GM19468 (cell line): ENCODE data around the gene TRIB2.
"Not testable (repeated sequence)": the region's sequence is repeated elsewhere in the genome, so short reads cannot be mapped to it uniquely, and the experiment has no call there.

Experiments
- ATAC-seq: cut with Tn5 transposase; IDR thresholded peaks from one replicate; pipeline ENCODE4 v1.9.1; 2021; ENCODE audit warnings: mild to moderate bottlenecking, moderate library complexity, moderate number of reproducible peaks; ENCODE audit not compliant: unreplicated experiment; ENCODE audit errors: extremely low read depth

Gene TRIB2

DNA sequence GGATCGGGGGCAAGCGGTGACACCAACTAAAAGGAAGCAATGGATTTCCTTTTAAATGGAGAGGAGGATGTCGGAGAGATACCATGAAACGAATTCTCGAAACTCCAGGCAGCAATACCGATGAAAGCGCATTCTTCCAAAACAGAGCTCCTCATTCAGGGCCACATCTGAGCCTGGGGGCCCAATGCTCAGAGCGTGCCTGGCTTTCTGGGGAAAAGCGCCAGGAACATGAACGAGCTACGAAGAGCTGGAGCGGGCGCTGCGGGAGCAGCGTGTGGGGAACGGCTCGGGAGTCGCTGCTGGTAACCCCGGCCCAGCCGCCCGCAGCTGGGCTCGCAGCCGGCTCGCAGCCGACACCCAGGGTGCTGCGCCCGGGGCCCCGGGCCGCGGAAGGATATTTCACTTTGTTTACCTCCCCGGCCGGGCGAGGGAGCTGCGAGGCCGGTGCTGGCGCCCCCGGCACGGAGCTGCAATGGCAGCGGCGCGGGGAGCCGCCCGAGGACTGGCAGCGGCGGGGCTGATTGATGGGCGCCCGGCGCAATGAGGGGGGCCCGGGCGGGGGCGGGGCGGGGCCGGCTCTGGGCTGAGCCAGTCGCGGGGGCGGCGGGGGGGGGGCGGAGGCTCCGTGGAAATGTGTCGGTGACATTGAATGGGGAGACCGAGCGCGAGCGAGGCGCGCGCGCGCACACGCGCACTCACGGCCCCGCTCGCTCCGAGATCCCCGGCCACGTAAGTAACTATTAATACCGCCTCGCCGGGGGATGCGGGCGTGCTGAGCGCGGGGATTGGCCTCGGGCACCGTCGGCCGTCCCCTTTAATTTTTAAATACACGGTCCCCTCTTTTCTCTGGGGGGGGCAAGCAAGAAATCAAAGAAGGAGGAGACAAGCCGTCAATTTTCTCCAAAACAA, at the start of gene TRIB2:
TSS of gene TRIB2 (plus strand) at position 655 of the 909 bp plus-strand sequence. CDS start 1,372 bp downstream, outside the sequence.
- peak; percentile 64 for ATAC-seq

DNA sequence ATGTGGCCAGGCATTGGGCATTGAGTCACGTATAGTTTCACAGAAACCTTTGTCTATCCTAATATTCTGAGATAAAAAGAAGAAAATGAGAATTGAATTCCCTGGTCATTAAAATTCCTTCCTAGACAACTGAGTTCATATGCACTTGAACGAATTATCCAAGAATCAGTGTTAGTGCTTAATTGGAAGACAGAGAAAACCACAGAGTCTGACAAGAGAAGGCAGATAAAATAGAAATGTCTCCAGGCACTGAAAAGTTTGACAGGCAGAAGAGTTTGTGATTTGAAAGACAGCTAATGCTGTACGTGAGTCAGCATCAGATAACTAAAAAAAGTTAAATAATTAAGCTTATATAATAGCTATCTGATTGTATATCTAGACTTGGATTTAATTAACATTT, 47.7 kb upstream of the TRIB2 start:
- ATAC-seq, result no peak

DNA sequence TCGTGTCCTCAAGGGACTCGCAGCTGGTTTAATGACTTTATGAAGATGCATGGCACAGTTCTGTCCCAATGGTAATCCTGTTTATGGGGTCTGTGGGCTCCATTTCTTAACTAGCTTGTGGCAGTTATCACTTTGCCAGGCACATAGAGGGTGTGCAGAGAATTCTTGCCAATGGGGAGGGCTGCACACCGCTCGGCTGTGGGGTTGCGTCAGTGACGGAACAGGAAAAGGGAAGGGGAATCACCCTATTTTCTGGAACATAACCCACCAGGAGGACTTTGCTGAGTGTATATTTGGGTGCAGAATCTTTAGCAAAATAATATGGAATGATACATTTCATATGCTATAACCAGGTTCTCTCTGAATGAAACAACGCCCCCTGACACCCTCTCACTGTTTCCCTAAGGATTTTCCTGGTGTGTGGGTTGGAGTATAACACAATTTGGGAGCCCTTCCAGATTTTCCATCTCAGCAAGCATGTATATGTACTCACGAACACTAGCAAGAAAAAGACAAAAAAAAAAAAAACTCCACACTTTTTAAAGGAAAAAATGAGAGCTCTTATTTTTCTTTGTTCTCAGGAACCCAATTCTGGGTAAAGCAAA, 43.9 kb upstream of the TRIB2 start:
- ATAC-seq, result no peak

DNA sequence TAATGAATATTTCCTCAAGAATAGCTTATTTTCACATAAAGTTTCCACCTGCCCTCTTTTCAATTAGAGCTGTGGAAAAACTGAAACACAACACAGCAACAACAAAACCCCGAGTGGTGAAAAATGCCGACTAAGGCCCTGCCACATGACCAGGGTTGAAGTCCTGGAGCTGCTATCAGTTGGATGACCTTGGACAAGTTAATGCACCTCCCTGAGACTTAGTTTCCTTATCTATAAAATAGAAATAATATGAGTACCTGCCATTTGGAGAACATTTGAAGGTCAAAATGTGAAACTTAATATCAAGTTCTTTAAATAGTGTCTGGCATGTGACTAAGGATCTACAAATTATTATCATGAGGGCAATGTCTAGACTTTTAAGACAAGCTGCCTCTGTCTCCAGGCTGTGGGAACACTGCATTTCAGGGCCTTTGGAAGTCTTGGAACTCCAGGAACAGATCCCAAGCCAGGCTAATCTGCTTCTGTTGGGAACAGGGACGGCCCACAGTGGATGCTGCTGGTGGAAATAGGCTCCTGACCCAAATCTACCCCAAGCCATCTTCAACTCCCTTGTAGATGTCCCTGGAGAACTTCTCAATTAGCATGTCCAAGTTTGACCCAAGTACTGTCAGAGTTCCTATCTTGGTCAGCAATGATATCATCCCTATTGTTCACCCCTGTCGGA, 42.0 kb upstream of the TRIB2 start:
- no peak for ATAC-seq

DNA sequence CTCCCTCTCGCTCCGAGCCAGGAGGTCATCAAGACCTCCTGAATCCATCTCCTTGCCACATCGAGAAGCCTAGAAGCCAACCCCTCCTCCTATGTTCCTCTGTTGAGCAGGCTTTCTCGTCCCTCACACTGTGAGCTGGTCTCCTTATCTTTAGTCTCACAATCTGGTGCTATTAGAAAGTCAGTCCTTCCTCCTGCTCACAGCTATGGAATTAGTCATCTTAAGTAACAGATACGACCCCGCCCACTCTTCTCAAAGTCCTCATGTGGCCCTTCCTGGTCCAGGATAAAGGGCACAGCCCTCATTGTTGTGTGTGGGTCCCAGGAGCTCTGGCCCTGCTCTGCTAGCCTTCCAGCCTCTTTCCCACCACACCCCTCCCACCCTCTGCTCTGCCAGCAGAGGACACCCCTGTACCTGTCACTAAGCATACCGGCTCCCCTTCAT, 41.4 kb upstream of the TRIB2 start:
- ATAC-seq, result no peak

DNA sequence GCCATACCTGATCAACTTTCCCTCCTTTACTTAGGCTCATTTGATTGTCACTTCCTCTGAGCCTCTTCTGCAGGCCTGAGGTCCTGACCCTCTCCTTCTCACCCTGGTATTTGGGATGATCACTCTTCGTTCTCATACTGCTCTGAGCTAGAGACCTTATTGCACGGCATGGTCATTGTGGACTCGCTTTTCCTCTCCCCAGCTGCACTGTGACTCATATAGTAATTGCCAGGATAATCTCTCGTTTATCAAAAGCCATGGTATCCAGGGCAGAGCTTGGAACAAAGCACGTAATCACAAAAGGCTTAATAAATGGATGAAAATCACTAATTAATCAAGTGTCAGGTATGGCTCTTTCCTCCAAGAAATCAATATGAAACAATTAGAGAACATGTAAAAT, 40.9 kb upstream of the TRIB2 start:
- no peak for ATAC-seq

DNA sequence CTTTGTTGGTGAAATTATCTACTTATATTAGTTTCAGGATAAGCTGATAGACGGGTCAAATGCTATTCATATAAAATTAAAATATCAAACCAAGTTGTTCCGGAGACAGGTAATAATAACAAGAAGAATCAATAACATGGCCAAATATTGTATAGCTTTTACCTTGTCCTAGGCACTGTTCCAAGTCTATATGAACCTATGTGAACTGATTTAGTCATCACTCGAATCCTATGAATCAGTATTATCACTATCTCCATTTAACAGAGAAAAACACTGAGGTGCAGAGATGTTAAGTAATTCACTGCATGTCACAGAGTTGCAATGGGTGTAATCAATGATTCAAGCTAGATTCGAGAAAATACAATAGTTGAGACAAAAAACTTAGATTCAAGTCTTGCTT, 40.0 kb upstream of the TRIB2 start:
- ATAC-seq, result no peak

DNA sequence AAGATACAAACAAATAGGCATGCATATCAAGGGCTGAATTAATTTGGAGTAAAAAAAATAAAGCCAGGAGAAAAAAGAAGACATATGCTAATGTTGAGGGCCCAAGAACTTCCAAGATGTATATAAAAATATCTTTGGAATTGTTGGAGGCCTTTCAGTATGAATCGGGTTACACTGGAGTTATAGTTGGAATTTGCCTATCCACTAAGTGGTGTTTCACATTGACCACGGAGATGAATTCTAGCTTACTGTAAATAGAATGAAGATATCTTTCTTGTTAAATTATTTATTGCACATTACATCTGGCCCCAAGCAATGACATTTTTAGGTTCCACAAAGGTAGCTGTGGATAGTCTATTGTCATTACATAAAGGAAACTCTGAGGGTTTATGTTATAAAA, 38.5 kb upstream of the TRIB2 start:
- no peak for ATAC-seq

DNA sequence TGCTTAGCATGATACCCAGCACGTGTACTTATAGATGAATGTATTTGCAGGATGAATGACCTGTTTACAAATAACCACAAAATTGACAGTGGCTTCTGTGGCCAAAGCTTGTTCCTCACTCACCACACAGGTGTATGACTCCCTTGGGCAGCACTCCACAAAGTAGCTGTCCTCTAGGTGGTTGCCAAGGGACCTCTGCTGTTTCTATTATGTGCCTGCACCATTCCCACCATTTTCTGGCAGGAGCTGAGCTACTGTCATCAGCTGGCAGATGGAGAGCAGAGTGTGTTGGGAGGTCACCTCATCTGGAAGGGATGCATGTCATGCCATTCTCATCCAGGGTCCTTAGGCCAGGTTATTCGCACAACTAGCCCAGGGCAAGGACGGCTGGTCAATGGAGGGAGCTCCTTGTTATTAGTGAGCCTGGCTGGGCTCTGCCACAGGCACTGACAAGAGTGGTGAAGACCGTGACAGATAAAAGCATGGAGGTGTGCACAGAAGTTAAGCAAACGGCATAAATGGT, 37.1 kb upstream of the TRIB2 start:
- no peak for ATAC-seq

DNA sequence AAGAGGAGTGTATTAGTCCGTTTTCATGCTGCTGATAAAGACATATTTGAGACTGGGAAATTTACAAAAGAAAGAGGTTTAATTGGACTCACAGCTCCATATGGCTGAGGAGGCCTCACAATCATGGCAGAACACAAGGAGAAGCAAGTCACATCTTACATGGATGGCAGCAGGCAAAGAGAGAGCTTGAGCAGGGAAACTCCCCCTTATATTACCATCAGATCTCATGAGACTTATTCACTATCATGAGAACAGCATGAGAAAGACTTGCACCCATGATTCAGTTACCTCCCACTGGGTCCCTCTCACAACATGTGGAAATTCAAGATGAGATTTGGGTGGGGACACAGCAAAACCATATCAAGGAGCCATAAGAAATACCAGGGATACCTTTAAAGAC, 36.6 kb upstream of the TRIB2 start:
- not testable (repeated sequence) for ATAC-seq

DNA sequence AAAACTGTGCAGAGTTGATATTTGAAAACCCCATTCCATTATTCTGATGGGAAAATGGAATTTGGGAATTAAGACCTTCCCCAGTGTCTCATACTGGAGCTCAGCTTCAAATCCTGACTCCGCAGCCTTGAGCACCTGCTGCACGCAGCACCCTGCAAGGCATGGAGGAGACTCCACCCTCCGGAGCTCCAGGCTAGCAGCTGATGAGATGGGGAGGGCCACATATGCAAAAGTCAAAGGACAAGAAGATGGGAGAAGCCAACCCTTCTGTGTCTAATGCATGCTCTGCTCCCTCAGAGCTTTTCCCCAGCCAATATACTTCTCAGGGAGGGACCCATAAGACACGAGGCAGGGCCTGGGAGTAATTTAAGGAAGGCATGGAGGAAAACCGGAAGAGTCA, 34.7 kb upstream of the TRIB2 start:
- no peak for ATAC-seq

DNA sequence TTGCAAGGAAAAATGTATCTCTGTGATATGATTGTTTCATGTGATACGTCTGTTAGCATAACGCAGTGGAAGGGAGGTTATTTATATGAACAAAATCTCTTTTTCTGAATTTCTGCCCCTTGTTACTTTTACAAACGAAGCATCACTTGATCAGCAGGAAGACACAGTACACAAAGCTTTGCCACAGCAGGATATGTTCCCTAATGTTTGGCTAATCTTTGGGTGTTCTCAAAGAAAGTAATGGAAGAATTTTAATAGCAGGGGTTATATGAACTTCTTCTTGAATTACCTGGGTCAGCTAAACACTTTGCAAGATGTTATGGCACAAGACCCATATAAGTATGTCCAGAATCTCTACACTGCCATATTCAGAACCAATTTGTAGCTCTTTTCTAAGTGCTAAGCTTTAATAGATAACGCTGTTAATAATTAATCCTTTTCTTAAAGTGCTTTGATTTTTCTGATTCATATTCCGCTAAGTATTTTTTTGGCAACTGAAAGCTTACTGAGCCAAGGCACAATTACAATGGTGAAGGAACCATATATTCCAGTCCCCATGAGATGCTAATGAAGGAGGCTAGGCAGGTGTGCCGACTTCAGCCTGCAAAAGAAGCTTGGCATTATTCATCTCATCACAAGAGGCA, 33.2 kb upstream of the TRIB2 start:
- no peak for ATAC-seq

DNA sequence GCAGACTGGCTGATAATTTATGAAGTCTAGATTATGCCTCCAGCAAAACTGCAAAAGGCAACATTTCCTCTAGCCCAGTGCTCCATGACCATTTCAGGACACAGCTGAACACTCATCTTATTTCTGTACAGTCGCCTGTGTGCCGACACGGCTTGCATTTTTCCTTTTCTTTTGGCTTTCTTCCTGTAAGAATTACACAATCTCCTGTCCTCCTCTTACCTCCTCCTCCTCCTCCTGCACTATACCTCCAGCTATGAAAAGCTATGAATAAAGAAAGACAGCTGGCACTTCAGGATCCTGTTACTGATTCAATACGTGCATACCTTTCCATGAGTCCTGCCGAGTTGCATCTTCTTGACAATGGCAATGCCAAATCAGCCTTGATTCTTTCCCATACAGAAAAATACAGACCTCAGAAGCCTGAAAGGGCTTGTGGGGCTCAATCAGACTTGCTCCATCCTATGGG, 32.2 kb upstream of the TRIB2 start:
- no peak for ATAC-seq

DNA sequence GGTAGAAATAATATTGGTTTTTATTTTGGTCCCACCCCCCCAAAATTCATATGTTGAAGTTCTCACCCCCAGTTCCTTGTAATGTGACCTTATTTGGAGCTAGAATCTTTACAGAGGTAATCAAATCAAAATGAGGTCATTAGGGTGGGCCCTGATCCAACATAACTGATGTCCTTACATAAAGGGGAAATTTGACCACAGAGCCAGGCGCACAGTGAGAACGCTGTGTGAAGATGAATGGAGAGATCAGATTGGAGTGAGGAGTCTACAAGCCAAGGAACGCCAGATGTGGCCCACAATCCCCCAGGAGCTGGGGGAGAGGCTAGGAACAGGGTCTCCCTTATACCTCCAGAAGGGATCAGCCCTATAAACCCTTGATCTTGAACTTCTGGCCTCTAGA, 31.6 kb upstream of the TRIB2 start:
- ATAC-seq, result no peak

DNA sequence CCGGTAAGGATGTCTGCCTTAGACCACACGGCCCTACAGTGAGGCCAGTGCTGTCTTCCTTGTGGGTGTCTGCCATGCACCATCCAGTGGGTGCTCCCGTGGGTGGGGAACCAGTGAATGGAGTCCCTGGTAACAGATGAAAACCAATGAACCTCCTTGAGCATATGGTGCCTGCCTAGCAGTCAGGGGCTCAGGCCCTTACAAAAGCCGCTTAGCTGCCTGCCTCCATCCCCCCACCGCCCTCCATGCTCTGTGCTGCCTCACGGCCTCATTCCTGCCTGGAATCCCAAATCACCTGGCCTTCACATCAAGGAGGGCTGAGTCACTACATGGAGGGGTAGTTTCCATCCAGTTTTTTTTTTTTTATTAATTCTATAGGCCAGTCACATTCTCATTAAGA, 30.8 kb upstream of the TRIB2 start:
- ATAC-seq, result no peak

DNA sequence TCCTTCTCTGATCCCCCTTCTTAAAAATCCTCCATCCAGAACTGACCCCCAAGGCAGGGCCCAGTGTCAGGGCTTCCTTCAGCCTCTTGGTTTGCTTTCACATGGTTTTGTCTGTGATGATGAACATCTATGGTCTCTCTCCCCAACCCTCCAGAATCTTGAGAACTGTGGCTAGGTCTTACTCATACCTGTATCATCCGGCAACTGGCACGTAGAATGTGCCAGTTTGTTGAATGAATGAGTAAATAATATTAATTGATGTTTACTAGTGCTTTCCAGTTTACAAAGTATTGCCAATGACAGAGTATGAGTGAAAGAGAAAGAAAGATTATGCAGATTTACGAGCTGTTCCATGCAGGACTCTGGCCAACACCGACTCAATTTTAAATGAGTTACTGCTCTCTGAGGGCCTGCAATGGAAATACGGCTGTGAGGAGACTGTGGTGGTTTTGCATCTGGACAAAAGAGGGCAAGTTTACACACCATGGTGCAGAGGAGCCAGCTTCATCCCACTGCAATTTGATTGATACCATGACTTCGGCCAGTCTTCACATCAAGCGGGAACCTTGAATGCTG, 29.9 kb upstream of the TRIB2 start:
- ATAC-seq, result no peak

DNA sequence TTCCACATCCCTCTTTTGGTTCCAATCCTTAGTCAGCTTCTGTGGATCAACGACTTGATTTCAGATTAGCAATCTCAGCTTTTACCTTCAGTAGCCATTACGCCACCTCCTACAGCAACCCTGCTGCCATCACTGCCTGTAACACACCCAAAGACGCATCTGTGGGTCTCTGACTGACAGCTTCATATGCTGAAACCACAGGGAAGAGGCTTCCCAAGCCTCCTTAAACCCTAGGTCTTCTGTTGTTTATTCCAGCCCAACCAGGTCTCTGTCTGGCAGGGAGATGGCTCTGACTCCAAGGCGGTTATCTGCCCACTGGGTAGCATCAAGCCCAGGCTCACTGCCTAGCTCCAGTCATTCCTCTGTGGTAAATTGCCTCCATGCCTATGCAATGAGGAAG, 28.6 kb upstream of the TRIB2 start:
- ATAC-seq, result no peak

DNA sequence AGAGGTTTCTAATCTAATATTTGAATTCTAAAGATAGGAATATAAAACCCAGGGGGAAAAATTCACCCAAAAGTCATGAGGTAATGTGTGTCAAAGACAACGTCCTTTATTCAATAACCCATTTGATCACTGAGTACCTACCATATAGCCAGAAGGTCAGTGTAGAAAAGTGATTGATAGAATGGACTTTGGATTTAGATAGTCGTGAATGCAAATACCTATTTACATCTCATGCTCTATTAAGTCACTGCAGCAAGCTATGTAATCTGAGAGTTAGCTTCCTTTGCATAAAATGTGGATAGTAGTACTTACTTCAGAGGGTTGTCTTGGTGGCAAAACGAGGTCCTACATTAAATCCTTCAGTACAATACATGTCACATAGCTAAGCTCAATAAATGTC, 27.8 kb upstream of the TRIB2 start:
- ATAC-seq, result no peak

DNA sequence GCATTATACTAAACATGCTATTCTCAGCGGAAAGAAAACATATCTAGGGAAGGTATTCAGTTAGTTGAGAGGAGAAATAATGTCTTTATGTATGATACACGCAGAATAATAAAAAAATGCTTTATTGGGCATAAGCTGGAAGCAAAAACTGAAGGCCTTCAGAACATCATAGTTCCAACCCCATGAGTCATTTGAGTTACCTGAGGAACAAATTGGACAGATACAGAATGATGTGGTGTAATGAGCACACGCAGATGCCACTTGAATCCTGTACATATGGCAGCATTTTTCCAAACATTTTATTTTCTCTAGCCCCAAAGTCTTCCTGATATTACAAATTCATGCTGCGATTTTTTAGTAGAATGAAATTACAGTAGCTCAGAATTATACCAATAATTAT, 23.2 kb upstream of the TRIB2 start:
- ATAC-seq, result no peak
